ENCODE measurements around the gene GPR183.

GRCh38 chr13:99335603-99336002, 28.4 kb upstream of the GPR183 start:
- TF ChIP-seq YY1 (IDR thresholded peaks at IDR 0.05; ENCODE audit: extremely low read depth, insufficient replicate concordance, low read depth, low read length) (no peak), SIN3A (IDR thresholded peaks at IDR 0.05; ENCODE audit: low read depth) (no peak), POLR2AphosphoS5 (IDR thresholded peaks at IDR 0.05; ENCODE audit: low read depth, low read length) (no peak), POLR2A (IDR thresholded peaks at IDR 0.05; ENCODE audit: borderline replicate concordance, extremely low read depth, insufficient read depth, insufficient read length) (no peak), EZH2 (IDR thresholded peaks at IDR 0.05) (no peak), ZFX (IDR thresholded peaks at IDR 0.05) (no peak), CTCF (IDR thresholded peaks at IDR 0.05 in 2 of 3, conservative IDR thresholded peaks at IDR 0.05 in 1 of 3; ENCODE audit: borderline replicate concordance in 1 of 3, insufficient read depth in 1 of 3, low read depth in 2 of 3, low read length in 2 of 3) (no peak), JUND (IDR thresholded peaks at IDR 0.05) (no peak)

Data from HCT116 (cell line).